H9 (cell line): ENCODE data around the gene TYMP. TPM values are rescaled to one million over a fixed set of nuclear protein-coding genes. Genes with fewer than 3 reads are reported as not detected.

ENCODE experiments used
- DNase-seq: peaks from one replicate; pipeline ENCODE4 v3.0.0-alpha.2; 2017
- H2AFZ ChIP-seq: one replicate; pipeline ENCODE4 v1.6.1; 2013; ENCODE audit warnings: mild to moderate bottlenecking, low read length, control low read depth, moderate library complexity
- H2AK5ac ChIP-seq: 2 replicates; pipeline ENCODE4 v1.6.1; 2013; ENCODE audit warnings: low read length, control low read depth, mixed read lengths; ENCODE audit not compliant: insufficient read length
- H2BK120ac ChIP-seq: one replicate; pipeline ENCODE4 v1.6.1; 2013; ENCODE audit warnings: low read depth, mild to moderate bottlenecking, low read length, control low read depth, inconsistent platforms; ENCODE audit not compliant: poor library complexity, severe bottlenecking
- H2BK12ac ChIP-seq: 2 replicates; pipeline ENCODE4 v1.6.1; 2013; ENCODE audit warnings: low read length, control low read depth, mixed read lengths, low read depth; ENCODE audit not compliant: insufficient read length
- H2BK15ac ChIP-seq: 2 replicates; pipeline ENCODE4 v1.6.1; 2013; ENCODE audit warnings: low read depth, low read length, control low read depth
- H2BK20ac ChIP-seq: one replicate; pipeline ENCODE4 v1.6.1; 2013; ENCODE audit warnings: low read depth, mild to moderate bottlenecking, low read length, control low read depth, inconsistent platforms; ENCODE audit not compliant: poor library complexity, severe bottlenecking
- H2BK5ac ChIP-seq: 2 replicates; pipeline ENCODE4 v1.6.1; 2013; ENCODE audit warnings: low read length, control low read depth, mixed read lengths; ENCODE audit not compliant: insufficient read length
- H3K14ac ChIP-seq: 2 replicates; pipeline ENCODE4 v1.6.1; 2013; ENCODE audit warnings: low read length, control low read depth; ENCODE audit not compliant: insufficient read depth
- H3K18ac ChIP-seq: 2 replicates; pipeline ENCODE4 v1.6.1; 2013; ENCODE audit warnings: low read depth, mild to moderate bottlenecking, mixed read lengths, low read length, control low read depth; ENCODE audit not compliant: insufficient read length
- H3K23ac ChIP-seq: 2 replicates; pipeline ENCODE4 v1.6.1; 2013; ENCODE audit warnings: low read length, control low read depth, mixed read lengths, low read depth; ENCODE audit not compliant: insufficient read length
- H3K23me2 ChIP-seq: 2 replicates; pipeline ENCODE4 v1.6.1; 2013; ENCODE audit warnings: low read depth, mild to moderate bottlenecking, mixed read lengths, low read length, control low read depth; ENCODE audit not compliant: insufficient read length, poor library complexity, severe bottlenecking
- H3K27ac ChIP-seq: 2 replicates; pipeline ENCODE4 v1.5.1; 2013; ENCODE audit warnings: low read length, control low read depth, mixed read lengths, low read depth; ENCODE audit not compliant: insufficient read length
- H3K27me3 ChIP-seq: 2 replicates; pipeline ENCODE4 v1.6.1; 2013; ENCODE audit warnings: low read length, control low read depth, inconsistent platforms; ENCODE audit not compliant: insufficient read depth
- H3K4ac ChIP-seq: 2 replicates; pipeline ENCODE4 v1.6.1; 2013; ENCODE audit warnings: low read depth, mild to moderate bottlenecking, control low read depth, inconsistent platforms, low read length, moderate library complexity
- H3K4me1 ChIP-seq: 2 replicates; pipeline ENCODE4 v1.6.1; 2013; ENCODE audit warnings: low read length, control low read depth, inconsistent platforms; ENCODE audit not compliant: insufficient read depth
- H3K4me2 ChIP-seq: 2 replicates; pipeline ENCODE4 v1.6.1; 2013; ENCODE audit warnings: low read length, control low read depth, mixed read lengths; ENCODE audit not compliant: insufficient read length, insufficient read depth
- H3K56ac ChIP-seq: 2 replicates; pipeline ENCODE4 v1.6.1; 2013; ENCODE audit warnings: low read depth, mild to moderate bottlenecking, mixed read lengths, low read length, control low read depth; ENCODE audit not compliant: insufficient read length
- H3K79me1 ChIP-seq: 2 replicates; pipeline ENCODE4 v1.6.1; 2013; ENCODE audit warnings: low read depth, mild to moderate bottlenecking, moderate library complexity, low read length, control low read depth, inconsistent platforms; ENCODE audit not compliant: insufficient read depth, poor library complexity, severe bottlenecking
- H3K79me2 ChIP-seq: 2 replicates; pipeline ENCODE4 v1.6.1; 2013; ENCODE audit warnings: low read length, control low read depth, inconsistent platforms; ENCODE audit not compliant: insufficient read depth
- H3K9ac ChIP-seq: 2 replicates; pipeline ENCODE4 v1.6.1; 2013; ENCODE audit warnings: low read length, control low read depth, mixed read lengths; ENCODE audit not compliant: insufficient read length; ENCODE audit errors: extremely low read depth
- H3K9me3 ChIP-seq: one replicate; pipeline ENCODE4 v1.6.1; 2013; ENCODE audit warnings: low read depth, low read length, inconsistent platforms; ENCODE audit not compliant: control insufficient read depth
- H3T11ph ChIP-seq: one replicate; pipeline ENCODE4 v1.6.1; 2013; ENCODE audit warnings: mild to moderate bottlenecking, low read length, control low read depth, inconsistent platforms
- H4K20me1 ChIP-seq: one replicate; pipeline ENCODE4 v1.6.1; 2013; ENCODE audit not compliant: control insufficient read depth, insufficient read length, insufficient read depth
- H4K5ac ChIP-seq: 2 replicates; pipeline ENCODE4 v1.6.1; 2013; ENCODE audit warnings: low read depth, mild to moderate bottlenecking, mixed read lengths, low read length, control low read depth; ENCODE audit not compliant: insufficient read length
- H4K8ac ChIP-seq: replicated peaks from 2 replicates; pipeline ENCODE4 v1.6.1; 2013; ENCODE audit warnings: low read length, control low read depth, mixed read lengths, low read depth; ENCODE audit not compliant: insufficient read length
- H4K91ac ChIP-seq: 2 replicates; pipeline ENCODE4 v1.6.1; 2013; ENCODE audit warnings: low read depth, mild to moderate bottlenecking, moderate library complexity, mixed read lengths, low read length, control low read depth; ENCODE audit not compliant: insufficient read length
- H3K27ac Mint-ChIP-seq, 3 experiments: 2 replicates in 2 of 3; 3 replicates in 1 of 3; pipeline ENCODE4 v1.8.0; 2020 to 2021; ENCODE audit warnings: mixed read lengths in 3 of 3, mild to moderate bottlenecking in 1 of 3, moderate library complexity in 1 of 3
- H3K27me3 Mint-ChIP-seq: 2 replicates; pipeline ENCODE4 v1.8.0; 2021; ENCODE audit warnings: low read depth, mild to moderate bottlenecking, moderate library complexity, mixed read lengths
- H3K36me3 Mint-ChIP-seq, 3 experiments: 2 replicates in 2 of 3; 3 replicates in 1 of 3; pipeline ENCODE4 v1.8.0; 2020 to 2021; ENCODE audit warnings: low read depth in 3 of 3, mixed read lengths in 3 of 3; ENCODE audit not compliant: insufficient read depth in 1 of 3
- H3K4me1 Mint-ChIP-seq, 2 experiments: 2 replicates each; pipeline ENCODE4 v1.8.0; 2020; ENCODE audit warnings: mixed read lengths in 2 of 2
- H3K4me3 Mint-ChIP-seq, 2 experiments: 2 replicates in 1 of 2; 3 replicates in 1 of 2; pipeline ENCODE4 v1.8.0; 2020 to 2021; ENCODE audit warnings: mild to moderate bottlenecking in 2 of 2, mixed read lengths in 2 of 2, moderate library complexity in 1 of 2
- H3K9me3 Mint-ChIP-seq, 2 experiments: 2 replicates in 1 of 2; 3 replicates in 1 of 2; pipeline ENCODE4 v1.8.0; 2020; ENCODE audit warnings: mild to moderate bottlenecking in 2 of 2, mixed read lengths in 2 of 2, moderate library complexity in 1 of 2
- WGBS: extraction: QIAGEN DNeasy Blood & Tissue Kit; methylation state at CpG from one replicate; pipeline ENCODE4 v1.1.7; 2013; ENCODE audit warnings: missing lambda C conversion rate, low lambda C conversion rate, mixed read lengths; ENCODE audit not compliant: insufficient read length; ENCODE audit errors: extremely low coverage; 5-methylcytosine and 5-hydroxymethylcytosine counted together
- long read RNA-seq: library from polyadenylated mRNA; unstranded; transcript quantifications from one replicate; pipeline ENCODE4 v2.0.0, GENCODE V29; 2020
- total RNA-seq: library from RNA; stranded (reverse); gene quantifications from 2 replicates; pipeline ENCODE4 v1.2.1, GENCODE V29; 2021
- TF ChIP-seq, protein P1 (sequence below): fragments of 200-600 bp; sonication (generic); conservative IDR thresholded peaks from 3 replicates; pipeline ENCODE4 v1.8.0; 2021; ENCODE audit warnings: antibody characterized with exemption, mild to moderate bottlenecking

The TYMP gene, protein sequence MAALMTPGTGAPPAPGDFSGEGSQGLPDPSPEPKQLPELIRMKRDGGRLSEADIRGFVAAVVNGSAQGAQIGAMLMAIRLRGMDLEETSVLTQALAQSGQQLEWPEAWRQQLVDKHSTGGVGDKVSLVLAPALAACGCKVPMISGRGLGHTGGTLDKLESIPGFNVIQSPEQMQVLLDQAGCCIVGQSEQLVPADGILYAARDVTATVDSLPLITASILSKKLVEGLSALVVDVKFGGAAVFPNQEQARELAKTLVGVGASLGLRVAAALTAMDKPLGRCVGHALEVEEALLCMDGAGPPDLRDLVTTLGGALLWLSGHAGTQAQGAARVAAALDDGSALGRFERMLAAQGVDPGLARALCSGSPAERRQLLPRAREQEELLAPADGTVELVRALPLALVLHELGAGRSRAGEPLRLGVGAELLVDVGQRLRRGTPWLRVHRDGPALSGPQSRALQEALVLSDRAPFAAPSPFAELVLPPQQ
- total RNA-seq, result 0.61 and 1.0 TPM in 2 replicates
- long read RNA-seq, partial matches to known transcripts, result 0 of 5 reads
- long read RNA-seq, other reads (novel, unspliced or antisense), result 5 of 5 reads

DNA sequence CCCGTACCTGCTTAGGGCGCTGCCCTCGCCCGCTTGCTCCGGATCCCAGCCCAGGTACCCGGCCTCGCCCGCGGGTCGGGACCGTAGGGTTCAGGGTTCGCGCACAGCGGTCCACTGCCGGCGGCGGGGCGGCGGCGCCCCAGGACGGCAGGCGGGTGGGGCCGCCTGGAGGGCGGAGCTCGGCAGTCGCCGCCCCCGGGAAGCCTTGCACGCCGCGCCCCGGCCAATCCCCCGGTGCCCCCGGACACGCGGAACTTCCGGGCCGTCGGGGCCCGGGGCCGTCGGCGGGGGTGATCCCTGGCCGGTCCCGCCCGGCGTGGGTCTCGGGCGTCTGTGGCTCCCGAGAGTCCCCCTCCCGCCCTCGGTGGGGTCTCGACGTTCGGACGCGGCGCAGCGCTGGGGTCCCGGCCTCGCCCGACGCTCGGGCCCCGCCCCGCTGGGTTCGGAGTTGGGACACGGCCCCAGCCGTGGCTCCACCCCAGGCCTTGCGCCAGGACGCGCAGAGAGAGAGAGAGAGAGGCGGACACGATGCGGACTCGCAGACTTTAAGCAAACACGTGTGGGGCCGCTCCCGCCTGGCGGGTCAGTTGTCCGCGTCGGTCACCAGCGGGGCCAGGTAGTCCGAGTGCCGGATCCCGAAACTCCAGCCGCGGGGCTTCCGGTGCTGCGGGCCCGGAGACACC, at the start of gene TYMP:
TYMP (minus strand) TSS at position 116 of the 683 bp plus-strand sequence. CDS start 303 bp downstream, outside the sequence.
- H3K9me3 ChIP-seq, result no peaks in the 10 kb centered on the region
- peak; percentile 41 for DNase-seq

More for the DNA sequence above, at the start of gene TYMP:
- Histone ChIP-seq H2BK20ac (no peak within 1 kb of the TSS), H3K79me1 (no peaks in the 10 kb centered on the region), H2AFZ (no peak within 1 kb of the TSS), H4K20me1 (no peaks in the 10 kb centered on the region), H3K4ac (no peak within 1 kb of the TSS), H4K8ac (no peak within 1 kb of the TSS), H3K56ac (no peak within 1 kb of the TSS), H4K5ac (no peak within 1 kb of the TSS), H3K27me3 (peaks cover 37% of the 10 kb centered on the region; the same call in 1 of the 2 replicates), H3K4me2 (peak within 1 kb of the TSS; percentile 34), H3K23ac (no peak within 1 kb of the TSS), H3K27ac (no peak within 1 kb of the TSS), H2BK12ac (no peak within 1 kb of the TSS), H3K14ac (0 out of 2 replicates have a peak within 1 kb of the TSS, but pooled peaks have one; percentile 77), H2BK120ac (no peak within 1 kb of the TSS), H2BK15ac (no peak within 1 kb of the TSS), H3K18ac (peak within 1 kb of the TSS; percentile 33), H3K23me2 (peaks cover 21% of the 10 kb centered on the region), H3K9ac (no peak within 1 kb of the TSS), H2AK5ac (no peak within 1 kb of the TSS), H2BK5ac (no peak within 1 kb of the TSS), H3K79me2 (no peaks in the 10 kb centered on the region), H4K91ac (no peak within 1 kb of the TSS), H3T11ph (no peak within 1 kb of the TSS), H3K4me1 (no peaks in the 10 kb centered on the region)
- Mint-ChIP-seq H3K4me3 (peak within 1 kb of the TSS; percentile 56 to 77), H3K9me3 (no peaks in the 10 kb centered on the region; a peak in 1 of 5 replicates), H3K27ac (no peak within 1 kb of the TSS), H3K4me1 (peaks cover 15 to 20% of the 10 kb centered on the region in 2 experiments), H3K27me3 (peaks cover 75% of the 10 kb centered on the region), H3K36me3 (no peaks in the 10 kb centered on the region; a peak in 1 of 7 replicates)
- TF ChIP-seq, protein P1, sequence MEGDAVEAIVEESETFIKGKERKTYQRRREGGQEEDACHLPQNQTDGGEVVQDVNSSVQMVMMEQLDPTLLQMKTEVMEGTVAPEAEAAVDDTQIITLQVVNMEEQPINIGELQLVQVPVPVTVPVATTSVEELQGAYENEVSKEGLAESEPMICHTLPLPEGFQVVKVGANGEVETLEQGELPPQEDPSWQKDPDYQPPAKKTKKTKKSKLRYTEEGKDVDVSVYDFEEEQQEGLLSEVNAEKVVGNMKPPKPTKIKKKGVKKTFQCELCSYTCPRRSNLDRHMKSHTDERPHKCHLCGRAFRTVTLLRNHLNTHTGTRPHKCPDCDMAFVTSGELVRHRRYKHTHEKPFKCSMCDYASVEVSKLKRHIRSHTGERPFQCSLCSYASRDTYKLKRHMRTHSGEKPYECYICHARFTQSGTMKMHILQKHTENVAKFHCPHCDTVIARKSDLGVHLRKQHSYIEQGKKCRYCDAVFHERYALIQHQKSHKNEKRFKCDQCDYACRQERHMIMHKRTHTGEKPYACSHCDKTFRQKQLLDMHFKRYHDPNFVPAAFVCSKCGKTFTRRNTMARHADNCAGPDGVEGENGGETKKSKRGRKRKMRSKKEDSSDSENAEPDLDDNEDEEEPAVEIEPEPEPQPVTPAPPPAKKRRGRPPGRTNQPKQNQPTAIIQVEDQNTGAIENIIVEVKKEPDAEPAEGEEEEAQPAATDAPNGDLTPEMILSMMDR, result no peak
- no CpG with 5 or more reads among the region's 92 CpGs for WGBS
